SK-N-SH (cell line): ENCODE results near the gene PLCB1. TPM values are rescaled to one million over a fixed set of nuclear protein-coding genes. Genes with fewer than 3 reads are reported as not detected.

Experiments used
- CTCF ChIA-PET: fragments of 300-600, 350-600 bp; formaldehyde crosslinking; extraction: SDS; loops from one replicate; lab custom pipeline; 2021; lab: Yijun Ruan, JAX
- POLR2A ChIA-PET: fragments of 350-600 bp; sonication (Branson Sonifier 250); formaldehyde crosslinking; extraction: SDS; loops from one replicate; lab custom pipeline; 2020; ENCODE audit warnings: antibody characterized with exemption, inconsistent platforms; lab: Yijun Ruan, JAX
- DNase-seq: peaks from one replicate; pipeline ENCODE4 v3.0.0; 2012
- H2AFZ ChIP-seq: fragments of 200-600 bp; sonication (generic); 2 replicates; pipeline ENCODE4 v1.8.1; 2016; ENCODE audit warnings: antibody characterized with exemption, mild to moderate bottlenecking, low read depth
- H3F3A ChIP-seq: fragments of 200-600 bp; sonication (generic); replicated peaks from 2 replicates; pipeline ENCODE3; 2016; ENCODE audit warnings: antibody characterized with exemption, mild to moderate bottlenecking; ENCODE audit not compliant: insufficient read depth
- H3K27ac ChIP-seq, 2 experiments: fragments of 200-500 bp in 1 of 2; fragments of 200-600 bp in 1 of 2; sonication (Bioruptor generic) in 1 of 2; sonication (generic), shearing (Covaris generic) in 1 of 2; 2 replicates each; pipeline versions ENCODE4 v1.5.1 to v1.6.1; 2014 to 2016; ENCODE audit warnings: low read depth in 2 of 2, inconsistent platforms in 1 of 2, low read length in 1 of 2, mild to moderate bottlenecking in 1 of 2, mixed read lengths in 1 of 2
- H3K27me3 ChIP-seq: fragments of 200-600 bp; sonication (generic), shearing (Covaris generic); 2 replicates; pipeline ENCODE4 v1.6.1; 2016; ENCODE audit warnings: mixed run types; ENCODE audit not compliant: insufficient read depth
- H3K36me3 ChIP-seq, 2 experiments: fragments of 200-500 bp in 1 of 2; fragments of 200-600 bp in 1 of 2; sonication (Bioruptor generic) in 1 of 2; sonication (generic) in 1 of 2; replicated peaks in 1 of 2; 2 replicates each; pipeline versions ENCODE3 to v1.5.1; 2014 to 2016; ENCODE audit warnings: low read length in 1 of 2, mild to moderate bottlenecking in 1 of 2; ENCODE audit not compliant: insufficient read depth in 2 of 2, control insufficient read depth in 1 of 2
- H3K4me1 ChIP-seq, 2 experiments: fragments of 200-500 bp in 1 of 2; fragments of 200-600 bp in 1 of 2; sonication (Bioruptor generic) in 1 of 2; sonication (generic), shearing (Covaris generic) in 1 of 2; 2 replicates each; pipeline versions ENCODE4 v1.5.1 to v1.6.1; 2014 to 2016; ENCODE audit warnings: low read depth in 1 of 2, low read length in 1 of 2, mixed run types in 1 of 2; ENCODE audit not compliant: insufficient read depth in 2 of 2, control insufficient read depth in 1 of 2
- H3K4me2 ChIP-seq: fragments of 200-600 bp; sonication (generic), shearing (Covaris generic); 2 replicates; pipeline ENCODE4 v1.6.1; 2017; ENCODE audit warnings: mixed run types
- H3K4me3 ChIP-seq, 2 experiments: fragments of 200-500 bp in 1 of 2; fragments of 200-600 bp in 1 of 2; sonication (Bioruptor generic) in 1 of 2; sonication (generic), shearing (Covaris generic) in 1 of 2; 2 replicates each; pipeline versions ENCODE4 v1.5.1 to v1.8.1; 2014 to 2016; ENCODE audit warnings: low read depth in 2 of 2, inconsistent platforms in 1 of 2, low read length in 1 of 2, mild to moderate bottlenecking in 1 of 2, mixed read lengths in 1 of 2, moderate library complexity in 1 of 2
- H3K79me2 ChIP-seq: fragments of 200-600 bp; sonication (generic); 2 replicates; pipeline ENCODE4 v1.8.1; 2017; ENCODE audit warnings: mild to moderate bottlenecking; ENCODE audit not compliant: insufficient read depth
- H3K9ac ChIP-seq: fragments of 200-600 bp; sonication (generic); 2 replicates; pipeline ENCODE4 v1.6.1; 2017; ENCODE audit warnings: mixed run types
- H3K9me2 ChIP-seq: fragments of 200-600 bp; sonication (generic); 2 replicates; pipeline ENCODE4 v1.6.1; 2017; ENCODE audit warnings: mixed run types
- H3K9me3 ChIP-seq: fragments of 200-600 bp; sonication (generic); 2 replicates; pipeline ENCODE4 v1.6.1; 2017; ENCODE audit warnings: mixed run types, mild to moderate bottlenecking, moderate library complexity
- H4K20me1 ChIP-seq: fragments of 200-600 bp; sonication (generic); 2 replicates; pipeline ENCODE4 v1.6.1; 2017; ENCODE audit warnings: mild to moderate bottlenecking, mixed run types; ENCODE audit not compliant: insufficient read depth
- EP300 ChIP-seq, 2 experiments: IDR thresholded peaks; 2 replicates each; pipeline versions ENCODE4 v1.4.0 to v1.6.1; 2012; ENCODE audit warnings: borderline replicate concordance in 1 of 2, low read depth in 1 of 2, low read length in 1 of 2
- EZH2phosphoT487 ChIP-seq: fragments of 200-600 bp; sonication (generic); IDR thresholded peaks from 2 replicates; pipeline ENCODE4 v1.6.1; 2017; ENCODE audit warnings: low read depth, mixed run types, mild to moderate bottlenecking, antibody characterized with exemption, moderate library complexity, borderline replicate concordance
- FOXJ3 ChIP-seq: sonication (generic); formaldehyde crosslinking; IDR thresholded peaks from 2 replicates; pipeline ENCODE4 v1.5.1; 2020; ENCODE audit warnings: mild to moderate bottlenecking, missing genetic modification reagents
- GABPA ChIP-seq: IDR thresholded peaks from 2 replicates; pipeline ENCODE4 v1.4.0; 2012; ENCODE audit warnings: low read depth, mild to moderate bottlenecking
- GATA2 ChIP-seq: sonication (generic); formaldehyde crosslinking; IDR thresholded peaks from 2 replicates; pipeline ENCODE4 v1.5.0; 2020; ENCODE audit warnings: mild to moderate bottlenecking, missing genetic modification reagents
- JUND ChIP-seq: IDR thresholded peaks from 2 replicates; pipeline ENCODE4 v1.4.0; 2012
- MEF2A ChIP-seq: IDR thresholded peaks from 2 replicates; pipeline ENCODE4 v1.4.0; 2012; ENCODE audit warnings: low read depth, borderline replicate concordance
- MXI1 ChIP-seq: IDR thresholded peaks from 2 replicates; pipeline ENCODE4 v1.6.1; 2012; ENCODE audit warnings: mild to moderate bottlenecking, low read depth, low read length, improper control_type of control experiment
- NRF1 ChIP-seq: IDR thresholded peaks from 2 replicates; pipeline ENCODE4 v1.6.1; 2012; ENCODE audit warnings: low read depth, mild to moderate bottlenecking, low read length
- POLR2AphosphoS5 ChIP-seq: IDR thresholded peaks from 2 replicates; pipeline ENCODE4 v1.6.1; 2012; ENCODE audit warnings: low read depth, low read length
- RAD21 ChIP-seq: IDR thresholded peaks from 2 replicates; pipeline ENCODE4 v1.6.1; 2012; ENCODE audit warnings: mild to moderate bottlenecking, low read length
- RCOR1 ChIP-seq: fragments of 150-350 bp; IDR thresholded peaks from 2 replicates; pipeline ENCODE4 v1.6.1; 2017; ENCODE audit warnings: antibody characterized with exemption, low read length
- RFX5 ChIP-seq: IDR thresholded peaks from 2 replicates; pipeline ENCODE4 v1.6.1; 2012; ENCODE audit warnings: mild to moderate bottlenecking, improper control_type of control experiment, low read length
- SIN3A ChIP-seq: IDR thresholded peaks from 2 replicates; pipeline ENCODE4 v1.6.1; 2012; ENCODE audit warnings: low read depth, mild to moderate bottlenecking, low read length, moderate library complexity, borderline replicate concordance
- SMC3 ChIP-seq: IDR thresholded peaks from 2 replicates; pipeline ENCODE4 v1.6.1; 2012; ENCODE audit warnings: low read depth, low read length, improper control_type of control experiment
- TCF12 ChIP-seq: IDR thresholded peaks from 2 replicates; pipeline ENCODE4 v1.4.0; 2012
- TEAD4 ChIP-seq: IDR thresholded peaks from 2 replicates; pipeline ENCODE4 v1.4.0; 2012; ENCODE audit warnings: mild to moderate bottlenecking, borderline replicate concordance; ENCODE audit not compliant: insufficient read depth
- YY1 ChIP-seq: IDR thresholded peaks from 2 replicates; pipeline ENCODE4 v1.4.0; 2012; ENCODE audit warnings: low read depth, mild to moderate bottlenecking
- WGBS: methylation state at CpG from one replicate; pipeline ENCODE4 v1.1.6; 2017; ENCODE audit warnings: low lambda C conversion rate; 5-methylcytosine and 5-hydroxymethylcytosine counted together
- polyA plus RNA-seq, 3 experiments: library from polyadenylated mRNA; depleted of rRNA; stranded (reverse); fragments of >200 nt; gene quantifications; 2 replicates each; pipeline ENCODE4 v1.2.3, GENCODE V29; 2012
- TF ChIP-seq, protein P1 (sequence below): fragments of 150-350 bp; IDR thresholded peaks from 2 replicates; pipeline ENCODE4 v1.6.1; 2016; ENCODE audit warnings: mild to moderate bottlenecking, low read depth, low read length
- TF ChIP-seq, protein P2 (sequence below): IDR thresholded peaks from 2 replicates; pipeline ENCODE4 v1.4.0; 2012; ENCODE audit warnings: low read depth, borderline replicate concordance
- TF ChIP-seq, protein P3 (sequence below): IDR thresholded peaks from 2 replicates; pipeline ENCODE4 v1.4.0; 2012; ENCODE audit warnings: low read depth, borderline replicate concordance

The PLCB1 gene
- polyA plus RNA-seq, 1 of the 3 experiments (the other 2 are of a cell fraction), result 10.5 TPM

DNA sequence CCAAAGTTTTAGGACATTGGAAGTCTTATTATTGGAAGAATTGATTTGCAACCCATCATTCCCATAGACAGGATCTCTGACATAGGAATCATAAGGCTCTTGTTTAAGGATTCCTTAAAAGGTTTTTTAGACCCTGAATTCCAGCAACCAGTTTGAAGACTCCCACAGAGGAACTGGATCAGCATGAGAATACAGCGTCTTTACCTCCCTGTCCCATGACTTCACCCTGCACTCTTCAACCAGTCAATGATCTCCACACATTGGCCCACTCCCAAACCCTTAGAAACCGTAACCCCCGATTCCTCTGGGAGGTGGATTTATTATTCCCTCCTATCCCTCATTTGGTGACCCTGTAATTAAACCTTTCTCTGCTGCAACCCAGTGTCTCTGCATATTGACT, 786.1 kb downstream of the PLCB1 start:
- POLR2A ChIA-PET, result no interaction called here
- no peaks in the 10 kb centered on the region for H3F3A ChIP-seq
- WGBS, result 60% methylated on average over 3 of the region's 3 CpGs

DNA sequence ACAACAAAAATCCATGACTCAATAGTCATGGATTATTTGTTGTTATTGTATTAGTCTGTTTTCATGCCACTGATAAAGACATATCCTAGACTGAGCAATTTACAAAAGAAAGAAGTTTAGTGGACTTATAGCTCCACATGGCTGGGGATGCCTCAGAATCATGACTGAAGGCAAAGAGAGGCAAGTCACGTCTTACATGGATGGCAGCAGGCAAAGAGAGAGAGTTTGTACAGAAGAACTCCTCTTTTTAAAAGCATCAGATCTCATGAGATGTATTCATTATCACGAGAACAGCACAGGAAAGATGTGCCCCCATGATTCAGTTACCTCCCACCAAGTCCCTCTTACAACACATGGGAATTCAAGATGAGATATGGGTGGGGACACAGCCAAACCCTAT, 792.5 kb downstream of the PLCB1 start:
- Histone ChIP-seq H3K9me2 (no peaks in the 10 kb centered on the region), H3K4me3 (no peak overlapping the region), H3K27me3 (no peaks in the 10 kb centered on the region), H3K4me2 (no peak overlapping the region), H3K9ac (no peak overlapping the region), H3K79me2 (no peaks in the 10 kb centered on the region), H2AFZ (no peak overlapping the region), H3K9me3 (no peaks in the 10 kb centered on the region), H3K4me1 (no peaks in the 10 kb centered on the region), H3K27ac (no peak overlapping the region), H3K36me3 (no peaks in the 10 kb centered on the region), H4K20me1 (no peaks in the 10 kb centered on the region), H3F3A (no peaks in the 10 kb centered on the region)
- WGBS, result 14% methylated on average over 2 of the region's 2 CpGs
- no peak for DNase-seq
- ChIA-PET POLR2A (no interaction called here), CTCF (interaction anchor here (1.3 kb wide), 1 partner anchor 36 kb away, joined by 3 read pairs; no protein-coding TSS in a partner anchor)
- TF ChIP-seq MEF2A (no peak), SIN3A (no peak), RAD21 (no peak)
- TF ChIP-seq, protein P1, sequence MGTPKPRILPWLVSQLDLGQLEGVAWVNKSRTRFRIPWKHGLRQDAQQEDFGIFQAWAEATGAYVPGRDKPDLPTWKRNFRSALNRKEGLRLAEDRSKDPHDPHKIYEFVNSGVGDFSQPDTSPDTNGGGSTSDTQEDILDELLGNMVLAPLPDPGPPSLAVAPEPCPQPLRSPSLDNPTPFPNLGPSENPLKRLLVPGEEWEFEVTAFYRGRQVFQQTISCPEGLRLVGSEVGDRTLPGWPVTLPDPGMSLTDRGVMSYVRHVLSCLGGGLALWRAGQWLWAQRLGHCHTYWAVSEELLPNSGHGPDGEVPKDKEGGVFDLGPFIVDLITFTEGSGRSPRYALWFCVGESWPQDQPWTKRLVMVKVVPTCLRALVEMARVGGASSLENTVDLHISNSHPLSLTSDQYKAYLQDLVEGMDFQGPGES, result no peak

More for the DNA sequence above, 786.1 kb downstream of the PLCB1 start:
- H3K79me2 ChIP-seq, result no peaks in the 10 kb centered on the region
- TF ChIP-seq EZH2phosphoT487, result no peak
- no peak for TF ChIP-seq TEAD4
- no peak for TF ChIP-seq YY1
- no peak for TF ChIP-seq GABPA
- TF ChIP-seq POLR2AphosphoS5, result no peak
- no peak for TF ChIP-seq MXI1
- TF ChIP-seq RCOR1, result no peak
- TF ChIP-seq, protein P2, sequence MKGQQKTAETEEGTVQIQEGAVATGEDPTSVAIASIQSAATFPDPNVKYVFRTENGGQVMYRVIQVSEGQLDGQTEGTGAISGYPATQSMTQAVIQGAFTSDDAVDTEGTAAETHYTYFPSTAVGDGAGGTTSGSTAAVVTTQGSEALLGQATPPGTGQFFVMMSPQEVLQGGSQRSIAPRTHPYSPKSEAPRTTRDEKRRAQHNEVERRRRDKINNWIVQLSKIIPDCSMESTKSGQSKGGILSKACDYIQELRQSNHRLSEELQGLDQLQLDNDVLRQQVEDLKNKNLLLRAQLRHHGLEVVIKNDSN, result no peak
- TF ChIP-seq EP300 (IDR thresholded peaks at IDR 0.05; ENCODE audit: borderline replicate concordance in 1 of 2, low read depth in 1 of 2, low read length in 1 of 2), result no peak
- TF ChIP-seq SMC3, result no peak
- TF ChIP-seq FOXJ3, result no peak
- TF ChIP-seq RFX5, result no peak
- no peak for TF ChIP-seq GATA2 (CRISPR knock-in tag)
- TF ChIP-seq TCF12, result no peak
- TF ChIP-seq, protein P1, result no peak
- TF ChIP-seq, protein P3, sequence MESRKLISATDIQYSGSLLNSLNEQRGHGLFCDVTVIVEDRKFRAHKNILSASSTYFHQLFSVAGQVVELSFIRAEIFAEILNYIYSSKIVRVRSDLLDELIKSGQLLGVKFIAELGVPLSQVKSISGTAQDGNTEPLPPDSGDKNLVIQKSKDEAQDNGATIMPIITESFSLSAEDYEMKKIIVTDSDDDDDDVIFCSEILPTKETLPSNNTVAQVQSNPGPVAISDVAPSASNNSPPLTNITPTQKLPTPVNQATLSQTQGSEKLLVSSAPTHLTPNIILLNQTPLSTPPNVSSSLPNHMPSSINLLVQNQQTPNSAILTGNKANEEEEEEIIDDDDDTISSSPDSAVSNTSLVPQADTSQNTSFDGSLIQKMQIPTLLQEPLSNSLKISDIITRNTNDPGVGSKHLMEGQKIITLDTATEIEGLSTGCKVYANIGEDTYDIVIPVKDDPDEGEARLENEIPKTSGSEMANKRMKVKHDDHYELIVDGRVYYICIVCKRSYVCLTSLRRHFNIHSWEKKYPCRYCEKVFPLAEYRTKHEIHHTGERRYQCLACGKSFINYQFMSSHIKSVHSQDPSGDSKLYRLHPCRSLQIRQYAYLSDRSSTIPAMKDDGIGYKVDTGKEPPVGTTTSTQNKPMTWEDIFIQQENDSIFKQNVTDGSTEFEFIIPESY, result no peak
- no peak for TF ChIP-seq JUND
- no peak for TF ChIP-seq NRF1
- TF ChIP-seq MEF2A, result no peak
- no peak overlapping the region for H3K4me3 ChIP-seq
- no peaks in the 10 kb centered on the region for H4K20me1 ChIP-seq
- H2AFZ ChIP-seq, result no peak overlapping the region
- no peak for DNase-seq
- H3K4me1 ChIP-seq, result no peaks in the 10 kb centered on the region
- H3K27ac ChIP-seq, result no peak overlapping the region
- CTCF ChIA-PET, result no interaction called here
- no peaks in the 10 kb centered on the region for H3K9me3 ChIP-seq
- no peak overlapping the region for H3K9ac ChIP-seq
- H3K27me3 ChIP-seq, result no peaks in the 10 kb centered on the region
- no peaks in the 10 kb centered on the region for H3K9me2 ChIP-seq
- H3K36me3 ChIP-seq, result no peaks in the 10 kb centered on the region
- no peak overlapping the region for H3K4me2 ChIP-seq
